ENCODE measurements around the gene ARHGAP10. TPM values are rescaled to one million over a fixed set of nuclear protein-coding genes. Genes with fewer than 3 reads are reported as not detected.
"Not testable (repeated sequence)": the region's sequence is repeated elsewhere in the genome, so short reads cannot be mapped to it uniquely, and the experiment has no call there.

The ARHGAP10 gene
- total RNA-seq, 1 donor from 2014 or later = 1.7 TPM

GRCh38 chr4:147853706-147854105, 121.8 kb downstream of the ARHGAP10 start:
- DNase-seq = no peak

- no peak for DNase-seq
Measured at GRCh38 chr4:147854154-147854553, 122.3 kb downstream of the ARHGAP10 start.

DNA sequence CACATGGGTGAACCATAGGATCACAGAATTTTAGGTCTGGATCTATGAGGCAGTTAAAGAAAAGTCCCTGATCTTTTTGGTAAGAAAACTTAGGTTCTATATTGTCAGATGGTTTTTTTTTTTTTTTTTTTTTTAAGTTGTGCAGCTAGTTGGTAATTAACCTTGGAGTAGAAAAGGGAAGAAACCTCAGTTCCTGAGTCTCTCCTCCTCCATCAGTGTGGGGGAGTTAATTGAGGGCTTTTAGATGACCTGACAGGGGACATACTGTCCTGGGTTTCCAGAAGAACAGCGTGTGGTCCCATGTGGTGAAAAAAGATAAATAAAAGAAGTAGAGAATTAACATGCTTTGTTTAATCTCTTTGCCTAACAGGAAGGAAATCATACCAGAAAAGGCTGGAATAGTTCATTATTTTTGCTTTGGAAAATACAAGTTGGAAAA, 123.7 kb downstream of the ARHGAP10 start:
- DNase-seq = no peak

- no peak for DNase-seq
Measured at GRCh38 chr4:147860960-147861359, 129.1 kb downstream of the ARHGAP10 start.

DNA sequence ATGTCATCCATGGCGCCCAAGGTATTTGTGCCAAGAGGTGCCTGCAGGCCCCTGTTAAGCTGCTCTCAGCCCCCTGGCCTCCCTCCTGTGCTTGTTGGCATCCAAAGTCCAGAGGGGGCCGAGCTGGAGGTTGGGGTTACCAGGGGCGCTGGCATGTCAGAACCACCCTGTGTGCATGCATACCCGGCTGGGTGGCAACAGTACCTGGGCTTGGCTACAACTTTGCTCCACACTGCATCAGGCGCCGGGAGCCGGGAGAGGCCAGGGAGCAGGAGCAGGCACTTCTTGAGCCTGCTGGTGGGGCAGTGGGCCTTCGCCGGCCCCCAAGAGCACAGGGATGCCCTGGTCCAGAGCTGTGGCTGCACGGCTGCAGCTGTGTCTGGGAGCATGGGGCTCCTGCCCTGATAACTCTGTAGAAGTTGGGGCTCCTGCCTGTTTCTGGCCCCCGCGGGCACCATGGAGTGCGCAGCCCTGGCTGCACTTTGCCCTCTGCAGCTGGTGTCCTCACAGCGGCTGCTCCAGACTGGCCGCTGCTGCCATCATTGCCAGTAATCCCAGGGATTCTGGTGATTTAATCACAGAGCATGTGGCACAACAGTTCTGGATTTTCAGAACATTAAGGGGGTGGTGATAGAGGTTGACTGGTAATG, 130.3 kb downstream of the ARHGAP10 start:
- no peak for DNase-seq

DNA sequence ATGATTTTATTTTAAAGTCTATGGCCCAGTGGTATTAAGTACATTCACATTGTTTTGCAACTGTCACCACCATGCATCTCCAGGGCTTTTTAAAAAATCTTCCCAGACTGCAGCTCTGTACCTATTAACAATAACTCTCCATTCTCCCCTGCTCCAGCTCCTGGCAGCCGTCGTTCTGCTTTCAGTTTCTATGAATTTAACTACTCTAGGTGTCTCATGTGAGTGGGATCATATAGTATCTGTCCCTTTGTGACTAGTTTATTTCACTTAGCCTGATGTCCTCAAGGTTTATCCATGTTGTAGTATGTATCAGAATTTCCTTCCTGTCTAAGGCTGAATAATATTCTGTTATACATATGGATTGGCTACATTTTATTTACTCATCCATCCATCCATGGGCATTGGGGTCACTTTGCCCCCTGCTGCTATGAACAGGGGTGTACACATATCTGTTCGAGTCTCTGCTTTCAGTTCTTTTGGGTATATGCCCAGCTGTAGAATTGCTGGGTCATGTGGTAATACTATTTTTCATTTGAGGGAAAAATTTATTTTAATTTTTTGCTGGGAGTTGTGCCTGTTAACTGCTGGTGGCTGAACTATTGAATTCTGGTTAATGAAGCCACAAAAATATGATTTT, 131.3 kb downstream of the ARHGAP10 start:
- no peak for DNase-seq

GRCh38 chr4:147863808-147864472, 132.1 kb downstream of the ARHGAP10 start:
- DNase-seq = no peak

GRCh38 chr4:147864607-147865006, 132.7 kb downstream of the ARHGAP10 start:
- no peak for DNase-seq

GRCh38 chr4:147865926-147866325, 134.0 kb downstream of the ARHGAP10 start:
- no peak for DNase-seq

DNA sequence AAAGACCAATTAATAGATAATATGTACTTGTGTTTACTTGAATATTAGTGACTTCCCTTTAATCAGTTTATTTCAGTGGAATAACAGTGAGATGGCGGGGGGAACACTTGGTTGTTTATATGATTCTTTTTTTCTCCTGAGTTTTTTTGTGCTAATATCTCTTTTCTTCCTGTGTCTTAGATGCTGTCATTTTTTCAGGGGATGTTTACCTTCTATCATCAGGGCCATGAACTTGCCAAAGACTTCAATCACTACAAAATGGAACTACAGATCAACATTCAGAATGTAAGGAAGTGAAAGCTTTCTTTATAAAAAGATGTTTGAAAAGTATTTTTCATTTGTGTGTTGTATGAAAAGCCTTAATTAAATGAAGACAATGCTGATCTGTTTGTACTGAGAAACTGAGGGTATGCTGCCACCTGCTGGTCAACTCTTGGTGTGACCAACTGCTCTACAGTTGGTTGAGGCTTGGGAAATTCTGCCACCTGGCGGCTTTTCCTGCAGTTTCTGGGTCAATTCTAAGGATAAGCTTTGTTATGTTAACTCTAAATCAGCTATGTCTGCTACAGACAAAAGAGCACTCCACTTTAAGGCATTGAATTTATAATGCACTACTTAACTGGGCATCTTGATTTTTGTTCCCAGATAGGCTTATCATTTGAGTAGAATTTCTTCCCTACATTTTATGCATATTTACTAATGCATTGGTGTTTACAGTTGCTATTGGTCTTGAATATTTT, 134.8 kb downstream of the ARHGAP10 start:
- DNase-seq = peak; percentile 85

DNA sequence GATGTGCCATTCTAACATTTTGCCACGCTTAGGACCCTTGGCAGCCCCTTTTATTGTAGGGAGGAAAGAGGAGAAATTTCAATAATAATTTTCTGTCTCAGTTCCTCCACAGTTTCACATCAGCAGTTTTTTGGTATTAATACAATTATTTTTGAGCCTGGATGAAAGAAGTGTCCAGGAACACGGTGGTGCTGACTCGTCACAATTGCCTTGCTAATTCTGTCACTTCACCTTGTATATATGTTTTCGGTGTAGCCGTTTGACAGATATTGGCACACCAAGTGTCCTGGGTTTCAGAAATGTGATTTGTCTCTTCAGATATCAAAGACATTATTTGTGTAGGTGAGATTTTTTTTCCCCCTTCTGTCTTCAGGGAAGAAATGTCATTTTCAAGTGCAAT, 142.2 kb downstream of the ARHGAP10 start:
- DNase-seq = no peak

DNA sequence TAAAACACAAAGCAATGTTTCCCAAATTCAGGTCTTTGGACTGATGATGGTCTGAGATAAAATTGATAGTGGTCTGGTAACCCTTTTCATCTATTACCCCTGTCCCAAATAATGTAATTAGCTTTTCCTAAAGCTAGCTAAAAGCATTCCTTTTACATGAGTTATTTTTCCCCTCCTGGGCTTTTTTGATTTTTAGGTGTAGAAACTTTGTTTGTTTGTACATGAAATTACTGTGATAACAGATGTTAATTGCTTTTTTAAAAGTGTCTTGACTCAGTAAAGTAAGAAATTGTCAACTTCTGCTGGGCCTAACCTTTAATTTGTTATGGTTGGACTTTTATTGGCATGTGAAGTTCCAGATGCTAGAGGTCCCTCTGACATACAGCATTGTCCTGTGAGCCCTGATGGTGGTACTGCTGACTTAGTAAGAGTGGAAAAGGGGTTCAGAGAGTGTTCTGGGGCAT, 145.5 kb downstream of the ARHGAP10 start:
- DNase-seq = no peak

- no peak for DNase-seq
Measured at GRCh38 chr4:147879676-147880075, 147.8 kb downstream of the ARHGAP10 start.

- DNase-seq = no peak
Measured at GRCh38 chr4:147880511-147880910, 148.6 kb downstream of the ARHGAP10 start.

DNA sequence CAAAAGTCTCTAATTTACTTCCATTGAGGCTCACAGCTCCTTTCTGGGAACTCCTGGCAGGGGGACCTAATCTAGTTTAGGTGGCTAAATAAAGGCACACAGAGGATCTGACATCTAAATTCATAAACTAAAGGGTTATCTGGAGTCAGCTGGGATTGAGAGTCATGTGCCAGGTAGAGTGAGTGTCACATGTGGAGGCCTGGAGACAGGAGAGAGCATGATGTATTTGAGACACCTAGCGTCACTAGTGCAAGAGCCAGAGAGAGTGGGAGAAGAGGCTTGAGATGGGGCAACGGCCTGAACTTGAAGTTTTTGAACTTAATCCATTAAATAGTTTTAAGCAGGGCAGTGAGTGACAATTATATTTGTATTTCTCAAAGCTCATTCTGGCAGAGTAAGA, 152.6 kb downstream of the ARHGAP10 start:
- no peak for DNase-seq

DNA sequence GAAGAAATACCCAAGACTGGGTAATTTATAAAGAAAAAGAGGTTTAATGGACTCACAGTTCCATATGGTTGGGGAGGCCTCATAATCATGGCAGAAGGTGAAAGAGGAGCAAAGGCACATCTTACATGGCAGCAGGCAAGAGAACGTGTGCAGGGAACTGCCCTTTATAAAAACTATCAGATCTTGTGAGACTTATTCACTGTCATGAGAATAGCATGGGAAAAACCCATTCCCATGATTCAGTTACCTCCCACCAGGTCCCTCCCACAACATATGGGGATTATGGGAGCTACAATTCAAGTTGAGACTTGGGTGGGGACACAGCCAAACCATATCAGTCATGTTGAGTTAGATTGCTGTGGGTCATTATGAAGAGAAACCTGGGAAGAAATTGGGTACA, 153.3 kb downstream of the ARHGAP10 start:
- DNase-seq = not testable (repeated sequence)

GRCh38 chr4:147891476-147892115, 159.7 kb downstream of the ARHGAP10 start:
- peak; percentile 1 for DNase-seq

DNA sequence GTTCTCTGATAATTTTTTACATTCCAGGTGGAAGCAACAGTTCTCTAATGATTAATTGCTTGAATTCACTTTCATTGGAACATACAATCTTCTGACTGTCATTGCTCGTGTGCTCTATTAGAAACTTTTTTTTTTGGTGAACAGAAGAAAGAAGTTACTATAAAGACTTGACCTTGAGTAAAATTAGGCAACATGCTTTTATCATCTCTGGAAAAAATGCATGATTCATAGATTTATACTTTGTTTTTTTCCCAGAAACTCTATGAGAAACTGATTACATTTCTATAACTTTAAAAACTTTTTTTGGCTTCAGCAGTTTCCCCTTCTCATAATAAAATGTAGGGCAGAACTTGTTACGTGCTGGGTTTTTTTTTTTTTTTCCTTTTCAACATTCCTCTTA, 167.6 kb downstream of the ARHGAP10 start:
- no peak for DNase-seq

GRCh38 chr4:147901388-147901787, 169.5 kb downstream of the ARHGAP10 start:
- no peak for DNase-seq

DNA sequence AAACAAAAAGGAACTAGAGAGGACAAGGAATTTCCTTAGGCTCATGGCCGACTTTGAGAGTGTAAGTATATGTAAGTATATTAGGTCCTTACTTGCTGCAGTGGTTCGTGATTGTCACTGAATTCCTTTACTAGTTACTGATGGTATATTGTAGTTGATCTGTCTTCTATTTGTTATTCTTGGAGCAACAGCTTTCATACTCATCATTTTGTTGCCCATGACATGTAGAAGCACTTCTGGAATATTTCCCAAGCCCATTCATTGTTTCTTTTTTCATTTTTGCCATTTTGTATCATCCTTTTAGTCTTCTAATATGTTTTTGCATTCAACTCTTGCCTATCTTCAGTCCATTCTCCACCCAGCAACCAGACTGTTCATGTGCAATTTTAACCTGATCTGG, 170.0 kb downstream of the ARHGAP10 start:
- DNase-seq = no peak

GRCh38 chr4:147909225-147909624, 177.3 kb downstream of the ARHGAP10 start:
- no peak for DNase-seq

- no peak for DNase-seq
Measured at GRCh38 chr4:147910315-147910714, 178.4 kb downstream of the ARHGAP10 start.

All from occipital lobe (tissue), 2 donors.